ENCODE results near the gene PRKCA.

The PRKCA gene

DNA sequence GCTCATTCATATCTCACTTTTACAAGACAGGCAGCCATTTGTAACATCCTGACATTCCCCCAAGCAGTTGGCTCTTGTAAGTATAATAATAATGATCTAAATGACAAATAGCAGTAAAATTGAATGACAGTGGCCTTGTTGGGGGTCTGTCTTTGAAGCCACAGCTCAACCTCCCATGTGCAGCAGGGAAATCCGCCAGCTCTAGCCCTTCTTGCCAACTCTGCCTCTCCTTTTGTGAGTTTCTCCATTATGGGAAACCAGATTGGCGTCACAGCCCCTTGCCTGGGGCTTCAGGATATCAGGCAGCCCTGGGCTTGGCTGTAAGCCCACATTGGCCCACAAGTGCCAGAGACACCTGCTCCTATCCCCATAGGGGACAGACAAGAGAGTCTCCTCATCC lies 462.1 kb downstream of the PRKCA start:
- ATAC-seq (ENCODE audit: low read depth) = no peak
- H3K4me1 ChIP-seq (ENCODE audit: insufficient read depth, poor library complexity, severe bottlenecking) = no peaks in the 10 kb centered on the region
- no peaks in the 10 kb centered on the region for H3K9me3 ChIP-seq (ENCODE audit: severe bottlenecking)
- no peaks in the 10 kb centered on the region for H3K36me3 ChIP-seq (ENCODE audit: low read depth)
- TF ChIP-seq, protein P1, sequence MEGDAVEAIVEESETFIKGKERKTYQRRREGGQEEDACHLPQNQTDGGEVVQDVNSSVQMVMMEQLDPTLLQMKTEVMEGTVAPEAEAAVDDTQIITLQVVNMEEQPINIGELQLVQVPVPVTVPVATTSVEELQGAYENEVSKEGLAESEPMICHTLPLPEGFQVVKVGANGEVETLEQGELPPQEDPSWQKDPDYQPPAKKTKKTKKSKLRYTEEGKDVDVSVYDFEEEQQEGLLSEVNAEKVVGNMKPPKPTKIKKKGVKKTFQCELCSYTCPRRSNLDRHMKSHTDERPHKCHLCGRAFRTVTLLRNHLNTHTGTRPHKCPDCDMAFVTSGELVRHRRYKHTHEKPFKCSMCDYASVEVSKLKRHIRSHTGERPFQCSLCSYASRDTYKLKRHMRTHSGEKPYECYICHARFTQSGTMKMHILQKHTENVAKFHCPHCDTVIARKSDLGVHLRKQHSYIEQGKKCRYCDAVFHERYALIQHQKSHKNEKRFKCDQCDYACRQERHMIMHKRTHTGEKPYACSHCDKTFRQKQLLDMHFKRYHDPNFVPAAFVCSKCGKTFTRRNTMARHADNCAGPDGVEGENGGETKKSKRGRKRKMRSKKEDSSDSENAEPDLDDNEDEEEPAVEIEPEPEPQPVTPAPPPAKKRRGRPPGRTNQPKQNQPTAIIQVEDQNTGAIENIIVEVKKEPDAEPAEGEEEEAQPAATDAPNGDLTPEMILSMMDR (IDR thresholded peaks at IDR 0.05; ENCODE audit: poor library complexity, severe bottlenecking) = no peak
- no peaks in the 10 kb centered on the region for H3K27me3 ChIP-seq (ENCODE audit: insufficient read depth, poor library complexity, severe bottlenecking)
- no peak overlapping the region for H3K4me3 ChIP-seq (ENCODE audit: severe bottlenecking)
- DNase-seq (ENCODE audit: low spot score) = peak; percentile 19
- H3K27ac ChIP-seq (ENCODE audit: poor library complexity, severe bottlenecking) = no peak overlapping the region

DNA sequence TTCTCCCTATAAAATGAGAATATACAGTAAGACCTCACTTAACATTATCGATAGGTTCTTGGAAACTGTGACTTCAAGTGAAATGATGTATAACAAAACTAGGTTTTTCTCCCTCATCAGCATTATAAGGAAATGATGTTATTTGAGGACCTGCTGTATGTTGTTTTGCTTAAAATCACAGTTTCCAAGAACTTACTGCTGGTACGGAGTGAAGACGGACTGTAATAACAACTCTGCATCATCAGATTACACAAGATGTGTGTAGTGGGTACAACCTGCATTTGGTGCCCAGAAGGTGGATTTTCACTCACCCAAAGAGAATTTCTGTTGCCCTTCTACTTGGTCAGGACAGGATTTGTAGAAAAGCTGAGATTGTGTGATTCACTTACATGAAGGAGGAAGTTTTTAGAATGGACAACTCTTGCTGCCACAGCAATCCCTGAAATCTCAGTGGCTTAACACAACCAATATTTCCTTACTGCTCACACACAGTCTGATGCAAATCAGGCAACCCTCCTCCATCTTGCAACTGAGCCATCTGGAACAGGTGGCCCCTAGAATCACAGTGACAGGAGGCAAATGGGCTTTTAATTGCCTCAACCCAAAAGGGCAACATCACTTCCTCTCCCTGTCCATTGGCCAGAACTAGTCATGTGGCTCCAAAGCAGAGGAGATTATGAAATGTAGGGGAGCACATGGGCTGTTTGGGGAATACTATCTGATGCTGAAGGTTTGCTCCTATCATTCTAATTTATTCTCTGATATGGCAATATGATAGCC lies 464.9 kb downstream of the PRKCA start:
- TF ChIP-seq, protein P1 (IDR thresholded peaks at IDR 0.05; ENCODE audit: poor library complexity, severe bottlenecking) = no peak
- H3K36me3 ChIP-seq (ENCODE audit: low read depth) = no peaks in the 10 kb centered on the region
- no peaks in the 10 kb centered on the region for H3K27me3 ChIP-seq (ENCODE audit: insufficient read depth, poor library complexity, severe bottlenecking)
- H3K27ac ChIP-seq (ENCODE audit: poor library complexity, severe bottlenecking) = no peak overlapping the region
- H3K9me3 ChIP-seq (ENCODE audit: severe bottlenecking) = no peaks in the 10 kb centered on the region
- DNase-seq (ENCODE audit: low spot score) (peak; percentile 9), ATAC-seq (ENCODE audit: low read depth) (no peak)
- H3K4me1 ChIP-seq (ENCODE audit: insufficient read depth, poor library complexity, severe bottlenecking) = no peaks in the 10 kb centered on the region
- H3K4me3 ChIP-seq (ENCODE audit: severe bottlenecking) = no peak overlapping the region

DNA sequence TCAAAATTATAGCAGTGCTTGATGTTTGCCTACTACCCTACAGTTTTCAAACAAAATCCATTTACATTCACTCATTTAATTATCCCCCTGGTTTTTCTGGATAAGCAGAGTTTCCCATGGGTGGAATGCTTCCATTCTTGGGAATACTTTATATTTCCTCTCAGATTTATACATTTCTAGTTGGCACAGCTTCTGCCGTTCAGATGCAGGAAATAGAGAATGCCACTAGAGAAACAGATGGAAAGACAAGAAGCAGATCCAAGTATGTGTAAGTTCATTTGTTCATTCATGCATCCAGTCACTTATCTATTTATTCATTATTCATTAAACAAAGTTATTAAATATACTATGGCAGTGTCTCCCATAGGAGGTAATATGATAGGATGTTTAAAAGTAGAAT lies 467.5 kb downstream of the PRKCA start:
- Histone ChIP-seq H3K27me3 (ENCODE audit: insufficient read depth, poor library complexity, severe bottlenecking) (no peaks in the 10 kb centered on the region), H3K4me1 (ENCODE audit: insufficient read depth, poor library complexity, severe bottlenecking) (no peaks in the 10 kb centered on the region), H3K9me3 (ENCODE audit: severe bottlenecking) (no peaks in the 10 kb centered on the region), H3K27ac (ENCODE audit: poor library complexity, severe bottlenecking) (no peak overlapping the region), H3K36me3 (ENCODE audit: low read depth) (no peaks in the 10 kb centered on the region), H3K4me3 (ENCODE audit: severe bottlenecking) (no peak overlapping the region)
- DNase-seq (ENCODE audit: low spot score) (no peak), ATAC-seq (ENCODE audit: low read depth) (no peak)
- TF ChIP-seq, protein P1 (IDR thresholded peaks at IDR 0.05; ENCODE audit: poor library complexity, severe bottlenecking) = no peak

DNA sequence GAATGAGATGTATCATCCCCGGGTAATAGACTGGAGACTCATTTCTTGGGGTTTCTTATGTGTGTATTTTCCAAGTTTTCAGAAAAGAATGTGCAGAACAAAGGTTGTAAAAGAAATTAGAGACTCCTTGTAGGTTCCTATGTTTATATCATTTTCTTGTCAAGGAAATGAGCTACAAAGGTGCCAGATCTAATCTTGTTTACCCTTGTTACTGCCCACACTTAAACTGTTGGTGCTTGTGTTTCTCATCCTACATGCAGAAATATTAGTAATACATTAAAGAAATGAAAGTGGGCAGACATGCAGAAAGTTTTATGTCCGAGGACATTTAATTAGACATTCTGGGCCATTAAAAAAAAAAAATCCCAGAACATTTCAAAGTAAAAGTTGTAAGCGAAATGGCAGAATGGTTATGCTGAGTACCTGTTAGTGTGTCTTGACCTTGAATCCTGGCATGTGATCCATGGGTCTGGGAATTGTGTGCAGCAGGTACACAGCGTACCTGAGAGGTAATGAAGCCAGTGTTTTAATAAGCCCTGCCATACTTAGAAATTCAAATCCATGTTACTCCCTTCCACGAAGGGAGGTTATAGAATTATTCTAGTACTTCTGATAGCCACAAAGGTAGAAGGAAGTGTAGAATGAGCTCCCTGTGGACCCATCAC lies 469.9 kb downstream of the PRKCA start:
- Histone ChIP-seq H3K9me3 (ENCODE audit: severe bottlenecking) (no peaks in the 10 kb centered on the region), H3K27me3 (ENCODE audit: insufficient read depth, poor library complexity, severe bottlenecking) (no peaks in the 10 kb centered on the region), H3K4me3 (ENCODE audit: severe bottlenecking) (no peak overlapping the region), H3K4me1 (ENCODE audit: insufficient read depth, poor library complexity, severe bottlenecking) (no peaks in the 10 kb centered on the region), H3K27ac (ENCODE audit: poor library complexity, severe bottlenecking) (no peak overlapping the region), H3K36me3 (ENCODE audit: low read depth) (no peaks in the 10 kb centered on the region)
- no peak for DNase-seq (ENCODE audit: low spot score)
- TF ChIP-seq, protein P1 (IDR thresholded peaks at IDR 0.05; ENCODE audit: poor library complexity, severe bottlenecking) = no peak
- ATAC-seq (ENCODE audit: low read depth) = no peak

DNA sequence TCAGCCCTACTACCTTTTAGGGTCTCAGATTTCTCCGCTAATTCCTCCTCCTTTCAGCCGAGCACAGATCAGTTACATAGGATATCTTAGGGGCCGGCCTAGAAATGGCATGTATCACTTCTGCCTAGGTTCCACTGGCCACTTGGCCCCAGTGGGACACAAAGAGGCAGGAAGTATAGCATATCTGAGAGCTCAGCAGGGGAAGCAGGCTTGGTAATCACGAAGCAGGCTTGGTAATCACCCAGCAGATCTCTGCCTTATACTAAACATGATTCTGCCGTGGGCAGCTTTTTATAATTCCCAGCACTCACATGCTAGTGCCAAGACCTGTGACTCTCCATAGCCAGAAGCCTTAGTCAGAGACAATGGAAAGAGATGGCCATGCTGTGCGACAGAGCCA lies 472.9 kb downstream of the PRKCA start:
- DNase-seq (ENCODE audit: low spot score) (no peak), ATAC-seq (ENCODE audit: low read depth) (no peak)
- H3K36me3 ChIP-seq (ENCODE audit: low read depth) = no peaks in the 10 kb centered on the region
- no peaks in the 10 kb centered on the region for H3K4me1 ChIP-seq (ENCODE audit: insufficient read depth, poor library complexity, severe bottlenecking)
- no peak overlapping the region for H3K4me3 ChIP-seq (ENCODE audit: severe bottlenecking)
- no peak overlapping the region for H3K27ac ChIP-seq (ENCODE audit: poor library complexity, severe bottlenecking)
- H3K9me3 ChIP-seq (ENCODE audit: severe bottlenecking) = no peaks in the 10 kb centered on the region
- TF ChIP-seq, protein P1 (IDR thresholded peaks at IDR 0.05; ENCODE audit: poor library complexity, severe bottlenecking) = no peak
- H3K27me3 ChIP-seq (ENCODE audit: insufficient read depth, poor library complexity, severe bottlenecking) = no peaks in the 10 kb centered on the region

Data from RWPE2 (cell line).